GM21619 (cell line): ENCODE measurements around the gene RHEX.
"Not testable (repeated sequence)": the region's sequence is repeated elsewhere in the genome, so short reads cannot be mapped to it uniquely, and the experiment has no call there.

Experiments used
- ATAC-seq: cut with Tn5 transposase; IDR thresholded peaks from one replicate; pipeline ENCODE4 v1.9.1; 2021; ENCODE audit not compliant: unreplicated experiment

RHEX gene

DNA sequence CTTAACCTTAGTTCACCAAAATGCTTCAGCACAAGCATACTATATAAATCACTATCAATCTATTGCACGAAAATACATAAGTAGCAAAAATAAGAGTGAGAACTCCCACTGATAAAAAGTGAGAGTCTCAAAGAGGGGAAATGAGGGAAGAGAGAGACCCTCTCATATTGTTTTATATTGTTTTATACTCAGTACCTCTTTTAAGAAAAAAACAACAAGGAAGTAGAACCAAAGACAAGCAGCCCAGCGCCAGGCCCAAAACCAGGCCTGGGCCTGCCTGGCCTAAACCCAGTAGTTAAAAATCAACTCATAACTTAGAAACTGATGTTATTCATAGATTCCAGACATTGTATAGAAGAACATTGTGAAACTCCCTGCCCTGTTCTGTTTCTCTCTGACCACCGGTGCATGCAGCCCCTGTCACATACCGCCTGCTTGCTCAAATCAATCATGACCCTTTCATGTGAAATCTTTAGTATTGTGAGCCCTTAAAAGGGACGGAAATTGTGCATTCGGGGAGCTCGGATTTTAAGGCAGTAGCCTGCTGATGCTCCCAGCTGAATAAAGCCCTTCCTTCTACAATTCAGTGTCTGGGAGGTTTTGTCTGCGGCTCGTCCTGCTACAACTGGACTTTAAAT lies 5.4 kb downstream of the RHEX start:
- not testable (repeated sequence) for ATAC-seq

DNA sequence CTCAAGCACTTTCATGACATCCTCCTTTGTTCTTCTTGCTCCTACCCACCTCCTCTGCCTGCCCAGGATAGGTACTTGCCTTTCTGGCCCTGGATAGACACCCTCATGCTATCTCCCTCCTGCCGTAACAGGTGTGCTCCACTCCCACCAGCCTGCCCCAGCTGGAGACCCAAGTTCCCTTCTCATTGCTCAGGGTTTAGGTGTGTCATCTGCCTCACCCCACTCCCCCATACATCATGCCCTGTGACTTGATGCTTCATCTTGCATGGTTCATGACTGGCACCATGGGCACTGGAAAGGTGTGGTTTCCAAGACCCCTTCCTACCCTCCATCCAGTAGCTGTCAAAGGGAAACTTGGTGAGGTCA lies 5.9 kb downstream of the RHEX start:
- ATAC-seq: no peak

GRCh38 chr1:206059355-206059915 lies 6.5 kb downstream of the RHEX start:
- no peak for ATAC-seq

DNA sequence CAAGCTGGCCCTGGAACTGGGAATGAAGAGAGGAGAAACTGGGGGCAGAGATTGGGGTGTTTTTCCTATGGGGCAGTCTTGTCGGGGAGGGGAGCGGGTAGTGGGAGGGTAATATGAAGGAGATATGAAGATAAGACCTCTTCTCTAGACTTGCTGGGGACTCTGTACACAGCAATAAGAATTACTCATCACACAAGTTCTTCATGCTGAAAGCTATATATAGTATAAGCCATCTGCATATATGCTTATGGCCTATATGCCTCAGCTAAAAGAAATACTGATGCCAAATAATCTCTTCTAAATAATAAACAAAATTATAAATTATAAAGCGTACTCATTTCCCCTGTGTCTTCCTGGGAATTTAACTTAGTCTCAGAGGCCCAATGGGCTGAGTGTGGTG lies 7.9 kb downstream of the RHEX start:
- no peak for ATAC-seq

DNA sequence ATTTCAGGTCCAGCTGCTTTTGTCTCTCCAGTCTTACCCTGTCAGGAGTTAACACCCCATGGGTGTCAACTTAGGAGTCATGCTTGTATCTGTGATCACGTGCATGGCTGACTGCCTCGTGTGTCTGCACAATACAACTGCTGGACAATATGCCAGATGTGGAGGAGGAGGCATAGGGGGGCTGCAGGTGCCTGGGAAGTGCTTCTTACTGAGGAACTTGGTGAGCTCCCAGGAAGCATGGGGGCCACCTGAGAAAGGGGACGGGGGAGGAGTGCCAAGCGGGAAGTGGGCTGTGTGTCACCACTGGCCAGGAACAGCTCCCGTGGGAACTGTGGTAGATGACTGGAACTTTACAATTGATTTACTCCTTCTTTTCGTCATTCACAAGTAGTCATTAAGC lies 9.5 kb downstream of the RHEX start:
- no peak for ATAC-seq

DNA sequence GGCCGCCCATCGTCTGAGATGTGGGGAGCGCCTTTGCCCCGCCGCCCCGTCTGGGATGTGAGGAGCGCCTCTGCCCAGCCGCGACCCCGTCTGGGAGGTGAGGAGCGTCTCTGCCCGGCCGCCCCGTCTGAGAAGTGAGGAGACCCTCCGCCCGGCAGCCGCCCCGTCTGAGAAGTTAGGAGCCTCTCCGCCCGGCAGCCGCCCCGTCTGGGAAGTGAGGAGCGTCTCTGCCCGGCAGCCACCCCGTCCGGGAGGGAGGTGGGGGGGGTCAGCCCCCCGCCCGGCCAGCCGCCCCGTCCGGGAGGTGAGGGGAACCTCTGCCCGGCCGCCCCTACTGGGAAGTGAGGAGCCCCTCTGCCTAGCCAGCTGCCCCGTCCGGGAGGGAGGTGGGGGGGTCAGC lies 11.0 kb downstream of the RHEX start:
- not testable (repeated sequence) for ATAC-seq

DNA sequence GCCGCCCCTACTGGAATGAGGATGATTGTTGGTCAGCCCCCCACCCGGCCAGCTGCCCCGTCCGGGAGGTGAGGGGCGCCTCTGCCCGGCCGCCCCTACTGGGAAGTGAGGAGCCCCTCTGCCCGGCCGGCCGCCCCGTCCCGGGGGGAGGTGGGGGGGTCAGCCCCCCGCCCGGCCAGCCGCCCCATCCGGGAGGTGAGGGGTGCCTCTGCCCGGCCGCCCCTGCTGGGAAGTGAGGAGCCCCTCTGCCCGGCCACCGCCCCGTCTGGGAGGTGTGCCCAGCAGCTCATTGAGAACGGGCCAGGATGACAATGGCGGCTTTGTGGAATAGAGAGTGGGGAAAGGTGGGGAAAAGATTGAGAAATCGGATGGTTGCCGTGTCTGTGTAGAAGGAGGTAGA lies 11.5 kb downstream of the RHEX start:
- ATAC-seq: not testable (repeated sequence)

DNA sequence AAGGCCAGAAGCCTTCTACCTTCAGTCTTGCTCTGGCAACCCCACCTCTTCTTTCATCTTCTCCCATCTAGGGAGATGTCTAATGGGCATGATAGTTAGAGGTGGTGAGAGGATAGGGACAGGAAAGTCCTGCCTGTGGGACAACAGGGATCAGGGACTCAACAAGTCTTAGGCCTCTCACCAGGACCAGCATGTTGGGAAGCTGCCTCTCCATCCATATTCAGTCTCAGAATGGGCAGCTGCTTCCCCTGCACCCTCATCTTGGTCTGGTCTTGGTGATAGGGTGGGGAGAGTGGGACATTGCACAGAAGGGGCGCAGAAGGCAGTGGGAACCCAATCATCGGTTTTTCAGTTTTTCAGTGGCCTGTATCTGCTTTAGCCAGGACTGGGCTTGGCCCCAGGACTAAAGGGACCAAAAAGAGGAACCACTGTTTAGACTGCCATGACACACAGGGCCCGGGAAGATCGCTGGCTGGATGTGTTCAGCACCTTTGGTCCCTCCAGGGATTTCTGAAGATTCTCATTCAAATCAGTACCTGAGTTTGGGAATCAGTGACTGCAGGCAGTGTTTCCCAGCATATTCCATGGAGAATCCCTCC lies 12.7 kb downstream of the RHEX start:
- no peak for ATAC-seq

DNA sequence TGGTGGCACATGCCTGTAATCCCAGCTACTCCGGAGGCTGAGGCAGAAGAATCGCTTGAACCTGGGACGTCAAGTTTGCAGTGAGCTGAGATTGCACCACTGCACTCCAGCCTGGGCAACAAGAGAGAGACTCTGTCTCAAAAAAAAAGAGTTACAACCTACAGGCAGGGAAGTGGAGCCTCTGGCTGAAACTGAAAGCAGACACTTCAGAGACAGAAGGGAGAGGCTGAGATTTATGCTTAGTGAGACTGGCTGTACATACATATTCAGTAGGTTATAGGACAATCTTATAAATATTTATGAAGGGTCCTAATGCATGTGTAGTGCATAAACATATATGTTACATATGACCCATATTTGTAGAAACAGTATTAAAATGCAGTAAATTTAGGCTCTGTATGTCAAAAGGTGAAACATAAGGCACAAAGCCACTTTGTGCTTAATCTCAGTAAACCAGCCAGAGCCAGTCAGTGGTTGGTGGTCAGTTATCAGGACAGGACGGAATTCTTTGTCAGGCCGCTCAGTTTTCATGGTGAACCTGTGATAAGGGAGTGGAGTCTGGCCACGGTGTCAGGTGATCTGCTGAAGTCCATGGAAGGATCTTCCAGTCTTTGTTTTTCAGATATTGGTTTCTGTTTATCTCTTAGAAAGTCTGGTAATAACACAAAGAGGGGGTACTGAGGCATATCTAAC lies 13.7 kb downstream of the RHEX start:
- peak; percentile 92 for ATAC-seq

DNA sequence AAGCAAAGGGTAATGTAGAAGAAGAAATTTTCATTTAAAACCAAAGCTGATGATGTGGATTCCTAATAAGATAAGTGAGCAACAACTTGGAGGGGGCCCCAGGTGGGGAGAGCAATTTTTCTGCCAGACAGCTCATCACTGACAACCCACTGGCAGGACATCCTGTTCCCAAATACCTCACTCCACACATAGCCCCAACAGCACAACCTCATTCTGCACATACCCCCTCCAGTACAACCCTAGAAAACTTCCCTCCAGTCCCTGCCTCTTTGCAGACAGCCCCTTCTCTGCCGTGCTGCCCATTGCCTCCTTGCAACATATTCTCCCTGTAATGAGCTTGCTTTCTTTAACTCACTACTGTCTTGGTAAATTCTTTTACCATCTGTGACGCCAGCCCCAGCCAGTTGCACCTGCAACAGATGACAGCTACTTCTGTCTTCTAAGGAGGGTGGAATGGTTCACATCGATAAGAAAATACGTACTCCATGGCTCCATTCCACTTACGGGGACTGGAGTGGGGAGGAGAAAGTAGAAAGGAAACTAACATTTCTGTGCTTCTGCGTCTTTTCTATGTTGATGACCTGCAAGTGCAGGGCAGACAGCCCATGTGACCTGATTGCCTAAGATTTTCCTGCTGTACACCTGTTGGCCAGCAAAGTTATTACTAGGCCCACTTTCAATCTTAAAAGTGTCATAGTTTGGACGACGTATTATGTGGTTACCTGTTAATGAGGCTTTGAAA lies 14.7 kb downstream of the RHEX start:
- ATAC-seq: no peak

GRCh38 chr1:206068314-206068713 lies 15.3 kb downstream of the RHEX start:
- ATAC-seq: no peak

DNA sequence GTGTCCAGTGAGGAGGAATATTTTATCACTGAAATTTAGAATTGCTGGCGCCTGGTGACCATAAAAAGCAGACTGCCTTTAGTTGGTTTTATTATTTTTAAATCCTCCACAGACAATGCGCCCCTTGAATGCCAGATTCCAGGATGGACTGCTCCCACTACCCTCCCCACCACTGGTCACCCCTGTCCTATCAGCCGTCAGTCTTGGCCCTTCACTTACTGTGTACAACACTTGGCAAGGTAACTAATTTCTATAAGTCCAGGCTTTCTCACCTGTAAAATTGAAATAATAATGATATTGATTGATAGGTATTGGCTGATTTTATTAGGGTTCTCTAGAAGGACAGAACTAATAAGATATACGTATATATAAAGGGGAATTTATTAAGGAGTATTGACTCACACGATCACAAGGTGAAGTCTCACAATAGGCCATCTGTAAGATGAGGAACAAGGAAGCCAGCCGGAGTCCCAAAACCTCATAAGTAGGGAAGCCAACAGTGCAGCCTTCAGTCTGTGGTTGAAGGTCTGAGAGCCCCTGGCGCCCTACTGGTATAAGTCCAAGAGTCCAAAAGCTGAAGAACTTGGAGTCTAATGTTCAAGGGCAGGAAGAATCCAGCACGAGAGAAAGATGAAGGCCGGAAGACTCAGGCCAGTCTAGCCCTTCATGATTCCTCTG lies 17.8 kb downstream of the RHEX start:
- ATAC-seq: no peak

- no peak for ATAC-seq
Observed at GRCh38 chr1:206074839-206075238, 21.9 kb downstream of the RHEX start.

- ATAC-seq: no peak
Observed at GRCh38 chr1:206075786-206076755, 23.1 kb downstream of the RHEX start.

GRCh38 chr1:206079135-206079534 lies 26.2 kb downstream of the RHEX start:
- no peak for ATAC-seq

GRCh38 chr1:206080026-206080820 lies 27.2 kb downstream of the RHEX start:
- ATAC-seq: no peak

GRCh38 chr1:206081856-206082255 lies 28.9 kb downstream of the RHEX start:
- ATAC-seq: no peak

GRCh38 chr1:206082831-206083695 lies 30.1 kb downstream of the RHEX start:
- ATAC-seq: no peak
